Adipocyte (in vitro differentiated cells): ENCODE data around the gene MAJIN.

Experiments
- DNase-seq: peaks from one replicate; pipeline ENCODE4 v3.0.0-alpha.2; 2015; ENCODE audit warnings: low read depth
- H3K27me3 ChIP-seq: replicated peaks from 2 replicates; pipeline ENCODE4 v1.7.0; 2013; ENCODE audit warnings: mild to moderate bottlenecking, low read length, moderate library complexity; ENCODE audit not compliant: control insufficient read depth, insufficient read depth
- H3K36me3 ChIP-seq: 2 replicates; pipeline ENCODE4 v1.7.0; 2013; ENCODE audit warnings: low read length, mild to moderate bottlenecking, moderate library complexity; ENCODE audit not compliant: control insufficient read depth, insufficient read depth, severe bottlenecking
- H3K4me1 ChIP-seq: 2 replicates; pipeline ENCODE4 v1.7.0; 2013; ENCODE audit warnings: mild to moderate bottlenecking, low read length, moderate library complexity; ENCODE audit not compliant: control insufficient read depth, insufficient read depth
- H3K4me3 ChIP-seq: 2 replicates; pipeline ENCODE4 v1.7.0; 2013; ENCODE audit warnings: mild to moderate bottlenecking, low read length, moderate library complexity
- H3K9ac ChIP-seq: 2 replicates; pipeline ENCODE4 v1.7.0; 2013; ENCODE audit warnings: mild to moderate bottlenecking, low read length, moderate library complexity
- H3K9me3 ChIP-seq: 2 replicates; pipeline ENCODE4 v1.7.0; 2013; ENCODE audit warnings: mild to moderate bottlenecking, low read length, moderate library complexity; ENCODE audit not compliant: control insufficient read depth

The MAJIN gene

DNA sequence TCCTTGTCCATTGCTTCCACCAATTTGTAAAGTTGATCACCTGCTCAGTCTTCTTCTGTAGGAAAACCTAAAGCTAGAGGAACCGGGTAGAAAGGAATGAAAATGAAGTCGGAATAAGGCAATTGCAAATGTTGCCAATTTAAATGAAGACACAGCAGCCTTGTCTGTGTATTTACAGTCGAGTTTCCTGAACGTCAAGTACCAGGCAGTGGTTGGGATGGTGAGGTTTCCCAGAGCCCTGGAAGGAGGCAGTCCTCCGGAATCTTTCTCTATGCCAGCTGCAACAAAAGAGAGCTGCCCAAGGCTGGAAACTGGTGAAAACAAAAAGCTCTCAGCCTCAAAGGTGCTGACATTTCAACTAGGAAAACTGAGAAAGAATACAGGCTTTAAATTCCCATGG is 17.7 kb downstream of the MAJIN start:
- Histone ChIP-seq H3K36me3 (no peaks in the 10 kb centered on the region), H3K9me3 (no peaks in the 10 kb centered on the region), H3K4me3 (no peak overlapping the region), H3K4me1 (no peaks in the 10 kb centered on the region), H3K27me3 (peaks cover 23% of the 10 kb centered on the region), H3K9ac (no peak overlapping the region)
- no peak for DNase-seq

GRCh38 chr11:64951529-64951928 is 20.4 kb downstream of the MAJIN start:
- no peaks in the 10 kb centered on the region for H3K4me1 ChIP-seq
- no peak overlapping the region for H3K9ac ChIP-seq
- DNase-seq = no peak
- peaks cover 23% of the 10 kb centered on the region for H3K27me3 ChIP-seq
- H3K4me3 ChIP-seq = no peak overlapping the region
- H3K36me3 ChIP-seq = no peaks in the 10 kb centered on the region
- no peaks in the 10 kb centered on the region for H3K9me3 ChIP-seq

- Histone ChIP-seq H3K36me3 (no peaks in the 10 kb centered on the region), H3K9ac (no peak overlapping the region), H3K27me3 (peaks cover 9% of the 10 kb centered on the region), H3K4me1 (no peaks in the 10 kb centered on the region), H3K9me3 (no peaks in the 10 kb centered on the region), H3K4me3 (no peak overlapping the region)
- no peak for DNase-seq
These were observed 24.6 kb downstream of the MAJIN start for GRCh38 chr11:64947208-64947814.

DNA sequence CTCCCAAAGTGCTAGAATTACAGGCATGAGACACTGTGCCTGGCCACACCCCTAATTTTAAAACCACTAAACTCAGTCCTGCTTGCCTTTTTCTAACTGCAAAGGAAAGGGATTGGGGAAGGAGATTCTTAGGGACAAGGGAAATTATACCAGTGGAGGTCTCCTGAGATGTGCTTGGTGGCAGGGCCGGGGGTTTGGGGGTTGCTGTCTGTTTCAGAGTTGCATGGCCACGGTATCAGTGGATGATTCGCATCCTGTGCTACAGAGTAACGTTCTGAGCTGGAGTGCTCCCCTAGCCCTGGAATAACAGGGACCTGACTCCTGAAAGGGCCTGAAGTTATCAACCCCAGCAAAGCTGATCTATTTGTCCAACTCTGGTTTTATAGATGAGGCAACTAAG is 35.4 kb downstream of the MAJIN start:
- no peaks in the 10 kb centered on the region for H3K27me3 ChIP-seq
- H3K4me3 ChIP-seq = no peak overlapping the region
- H3K9me3 ChIP-seq = no peaks in the 10 kb centered on the region
- peaks cover 19% of the 10 kb centered on the region for H3K36me3 ChIP-seq
- H3K9ac ChIP-seq = no peak overlapping the region
- no peaks in the 10 kb centered on the region for H3K4me1 ChIP-seq
- DNase-seq = no peak

DNA sequence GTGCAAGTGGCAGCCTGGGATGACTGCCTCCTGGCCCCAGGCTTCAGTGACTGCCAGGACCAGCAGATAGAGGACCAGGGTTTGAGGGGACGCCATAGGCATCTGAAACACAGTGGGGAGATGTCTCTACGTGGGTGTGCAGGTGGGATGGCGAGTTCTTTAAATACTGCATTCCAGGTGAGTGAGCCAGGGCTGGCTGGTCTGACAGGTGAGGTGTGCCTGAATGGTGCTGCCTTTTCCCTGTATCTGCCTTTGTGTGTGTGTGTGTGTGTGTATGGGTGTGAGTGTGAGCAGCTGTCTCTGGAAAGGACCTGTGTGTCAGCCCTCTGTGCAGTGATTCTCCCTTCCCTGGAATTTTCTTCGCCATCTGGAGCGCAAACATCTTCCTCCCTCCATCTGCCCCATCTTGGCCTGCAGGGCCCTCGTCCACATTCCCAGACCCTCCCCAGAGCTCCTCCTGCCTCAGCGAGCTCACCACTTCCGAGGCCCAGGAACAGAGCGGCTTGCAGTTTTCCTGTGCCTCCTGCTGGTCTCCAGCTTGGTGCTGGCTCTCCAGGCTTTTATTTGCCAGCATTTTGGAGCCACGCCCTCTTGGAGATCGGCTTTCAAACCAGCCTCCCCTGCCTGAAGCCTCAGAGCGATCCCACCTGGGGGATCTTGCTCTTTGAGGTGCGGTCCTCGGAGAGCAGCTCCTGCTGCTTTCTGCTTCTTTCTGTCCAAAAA is 36.4 kb downstream of the MAJIN start, which contains the start of gene GPHA2:
Gene GPHA2, minus strand, starts transcription at position 535 of the 723 bp plus-strand sequence. Its CDS starts 433 bp downstream, at position 102.
- Histone ChIP-seq H3K4me1 (no peaks in the 10 kb centered on the region), H3K36me3 (peaks cover 29% of the 10 kb centered on the region), H3K27me3 (no peaks in the 10 kb centered on the region), H3K9ac (no peak within 1 kb of the TSS), H3K4me3 (no peak within 1 kb of the TSS), H3K9me3 (no peaks in the 10 kb centered on the region)
- peak; percentile 33 for DNase-seq

DNA sequence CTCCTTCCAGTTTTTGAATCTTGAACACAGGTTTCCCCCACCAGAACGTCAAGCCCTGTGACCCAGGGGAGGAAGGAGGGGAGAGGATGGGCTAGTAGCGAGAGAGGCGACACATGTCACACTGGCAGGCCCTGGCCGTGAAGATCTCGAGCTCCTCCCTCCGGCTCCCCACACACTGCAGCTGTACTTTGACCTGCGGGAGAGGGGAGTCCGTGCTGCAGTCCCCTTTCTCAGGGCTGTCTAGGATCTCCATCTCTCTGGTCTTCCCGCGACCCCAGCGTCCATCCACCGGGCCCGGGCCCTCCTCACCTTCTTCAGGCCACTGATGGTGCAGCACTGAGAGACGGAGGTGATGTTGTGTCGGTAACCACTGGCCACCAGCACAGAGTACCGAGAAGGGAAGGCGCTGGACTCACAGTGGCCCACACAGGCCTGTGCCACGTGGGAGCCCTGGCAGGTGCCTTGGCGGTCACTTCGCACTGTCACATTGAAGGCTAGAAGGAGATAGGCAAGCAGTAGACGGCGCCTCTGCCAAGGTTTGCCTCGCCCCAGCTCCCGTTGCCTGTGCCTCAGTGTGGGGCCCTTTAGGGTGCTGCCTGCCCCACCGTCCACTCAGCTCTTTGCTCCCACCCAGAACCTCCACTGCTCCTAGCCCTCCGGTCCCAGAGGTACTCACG is 37.1 kb downstream of the MAJIN start:
- H3K4me1 ChIP-seq = no peaks in the 10 kb centered on the region
- no peaks in the 10 kb centered on the region for H3K27me3 ChIP-seq
- H3K36me3 ChIP-seq = peaks cover 34% of the 10 kb centered on the region
- H3K9ac ChIP-seq = no peak overlapping the region
- no peak for DNase-seq
- no peaks in the 10 kb centered on the region for H3K9me3 ChIP-seq
- no peak overlapping the region for H3K4me3 ChIP-seq

GRCh38 chr11:64933935-64934681 is 37.8 kb downstream of the MAJIN start:
- no peaks in the 10 kb centered on the region for H3K4me1 ChIP-seq
- no peaks in the 10 kb centered on the region for H3K9me3 ChIP-seq
- peaks cover 36% of the 10 kb centered on the region for H3K36me3 ChIP-seq
- H3K27me3 ChIP-seq = no peaks in the 10 kb centered on the region
- no peak for DNase-seq
- no peak overlapping the region for H3K4me3 ChIP-seq
- no peak overlapping the region for H3K9ac ChIP-seq

GRCh38 chr11:64933213-64933934 is 38.5 kb downstream of the MAJIN start:
- Histone ChIP-seq H3K27me3 (no peaks in the 10 kb centered on the region), H3K36me3 (peaks cover 40% of the 10 kb centered on the region)

GRCh38 chr11:64932324-64932723 is 39.6 kb downstream of the MAJIN start:
- DNase-seq = no peak
- no peaks in the 10 kb centered on the region for H3K27me3 ChIP-seq
- H3K9ac ChIP-seq = no peak overlapping the region
- no peaks in the 10 kb centered on the region for H3K9me3 ChIP-seq
- peaks cover 40% of the 10 kb centered on the region for H3K36me3 ChIP-seq
- no peaks in the 10 kb centered on the region for H3K4me1 ChIP-seq
- H3K4me3 ChIP-seq = no peak overlapping the region

More at GRCh38 chr11:64933213-64933934, 38.5 kb downstream of the MAJIN start:
- Histone ChIP-seq H3K4me3 (no peak overlapping the region), H3K9ac (no peak overlapping the region), H3K4me1 (no peaks in the 10 kb centered on the region), H3K9me3 (no peaks in the 10 kb centered on the region)
- DNase-seq = no peak

DNA sequence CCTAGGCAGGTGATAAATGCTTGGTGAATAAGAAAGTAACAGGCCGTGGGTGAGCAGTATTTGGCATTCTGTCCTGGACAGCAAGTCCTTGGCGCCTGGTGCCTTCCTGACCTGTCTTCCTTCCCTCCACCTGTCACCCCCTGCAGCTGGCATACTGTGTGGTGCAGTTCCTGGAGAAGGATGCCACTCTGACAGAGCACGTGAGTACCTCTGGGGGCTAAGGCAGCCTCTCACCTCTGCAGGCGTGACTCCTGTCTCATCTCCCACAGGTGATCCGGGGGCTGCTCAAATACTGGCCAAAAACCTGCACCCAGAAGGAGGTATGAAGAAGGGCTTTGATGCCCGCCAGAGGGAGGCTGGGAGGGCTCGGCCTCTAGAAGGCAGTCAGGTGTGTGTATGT is 40.6 kb downstream of the MAJIN start:
- no peak overlapping the region for H3K4me3 ChIP-seq

More for the DNA sequence above, 40.6 kb downstream of the MAJIN start:
- Histone ChIP-seq H3K27me3 (no peaks in the 10 kb centered on the region), H3K9me3 (no peaks in the 10 kb centered on the region), H3K9ac (no peak overlapping the region), H3K4me1 (peaks cover under 1% of the 10 kb centered on the region), H3K36me3 (peaks cover 43% of the 10 kb centered on the region)
- no peak for DNase-seq
